ENCODE results near the gene TTF2. TPM values are rescaled to one million over a fixed set of nuclear protein-coding genes. Genes with fewer than 3 reads are reported as not detected.

TTF2 gene
- total and polyA plus RNA-seq, 2 experiments from 2014 or later, result 84.7 to 85.4 TPM

DNA sequence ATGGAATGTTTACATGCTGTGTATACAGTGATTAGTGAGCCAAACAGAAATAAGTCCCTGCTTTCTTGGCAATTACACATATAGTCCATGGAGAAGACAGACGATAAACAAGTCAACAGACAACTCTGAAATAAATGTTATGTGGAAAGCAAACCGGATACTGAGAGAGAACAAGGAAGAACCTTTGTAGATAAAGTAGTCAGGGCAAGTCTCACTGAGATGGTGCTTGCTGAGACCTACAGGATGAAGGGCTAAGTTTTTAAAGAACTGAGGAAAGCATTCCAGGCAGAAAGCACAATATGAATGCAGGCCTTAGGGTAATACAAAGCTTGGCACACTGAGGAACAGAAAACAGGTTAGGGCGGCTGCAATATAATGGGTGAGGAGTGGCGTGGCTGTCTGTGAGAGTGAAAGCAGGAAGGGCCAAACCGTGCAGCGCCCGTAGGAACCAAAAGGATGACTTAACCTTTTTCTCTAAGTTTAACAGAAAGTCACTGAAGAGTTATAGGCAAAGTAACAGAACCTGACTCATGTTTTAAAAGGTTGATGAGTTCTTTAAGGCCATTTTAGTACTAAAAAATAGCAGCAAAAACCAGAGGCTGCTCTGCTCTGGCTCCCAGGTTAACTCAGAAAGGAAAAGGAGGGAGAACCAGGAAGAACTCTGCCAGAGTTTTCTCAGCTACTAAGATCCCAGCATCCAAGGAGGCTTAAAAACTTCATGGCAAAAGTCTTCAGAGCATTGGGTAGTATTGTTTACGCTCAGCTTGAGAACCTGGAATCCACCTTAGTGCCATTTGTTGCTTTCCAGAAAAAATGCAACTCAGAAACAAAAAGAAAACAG, 8.7 kb upstream of the TTF2 start (continued):
- no peak for TF ChIP-seq JUNB (IDR thresholded peaks at IDR 0.05; ENCODE audit: unreplicated experiment)
- TF ChIP-seq, protein P1, sequence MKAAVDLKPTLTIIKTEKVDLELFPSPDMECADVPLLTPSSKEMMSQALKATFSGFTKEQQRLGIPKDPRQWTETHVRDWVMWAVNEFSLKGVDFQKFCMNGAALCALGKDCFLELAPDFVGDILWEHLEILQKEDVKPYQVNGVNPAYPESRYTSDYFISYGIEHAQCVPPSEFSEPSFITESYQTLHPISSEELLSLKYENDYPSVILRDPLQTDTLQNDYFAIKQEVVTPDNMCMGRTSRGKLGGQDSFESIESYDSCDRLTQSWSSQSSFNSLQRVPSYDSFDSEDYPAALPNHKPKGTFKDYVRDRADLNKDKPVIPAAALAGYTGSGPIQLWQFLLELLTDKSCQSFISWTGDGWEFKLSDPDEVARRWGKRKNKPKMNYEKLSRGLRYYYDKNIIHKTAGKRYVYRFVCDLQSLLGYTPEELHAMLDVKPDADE (IDR thresholded peaks at IDR 0.05), result no peak

DNA sequence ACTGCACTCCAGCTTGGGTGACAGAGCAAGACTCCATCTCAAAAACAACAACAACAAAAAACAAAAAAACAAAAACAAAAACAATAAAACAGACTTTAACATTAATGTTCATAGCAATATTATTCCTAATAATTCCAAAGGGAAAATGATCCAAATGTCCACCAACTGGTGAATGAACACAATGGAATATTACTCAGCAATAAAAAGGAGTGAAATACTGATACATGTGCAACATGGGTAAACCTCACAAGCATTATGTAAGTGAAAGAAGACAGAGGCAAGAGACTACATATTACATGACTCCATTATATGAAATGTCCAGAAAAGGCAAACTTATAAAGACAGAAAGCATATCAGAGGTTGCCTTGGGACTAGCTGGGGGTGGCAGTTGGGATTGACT, 6.1 kb upstream of the TTF2 start:
- Histone ChIP-seq H3K79me2 (replicated peaks; ENCODE audit: insufficient read depth) (no peaks in the 10 kb centered on the region; the same call in 1 of the 2 replicates), H3K4me1 (ENCODE audit: insufficient read depth) (peaks cover 8% of the 10 kb centered on the region; the same call in 1 of the 2 replicates), H3K36me3 (ENCODE audit: insufficient read depth) (no peaks in the 10 kb centered on the region), H3K9me2 (ENCODE audit: insufficient read depth) (no peaks in the 10 kb centered on the region), H3F3A (replicated peaks; ENCODE audit: low read depth) (0 out of 2 replicates have a peak, but pooled peaks cover 3% of the 10 kb centered on the region), H4K20me1 (replicated peaks; ENCODE audit: insufficient read depth) (no peaks in the 10 kb centered on the region), H3K4me3 (no peak overlapping the region), H3K27ac (ENCODE audit: low read depth) (no peak overlapping the region), H3K4me2 (no peak overlapping the region), H2AFZ (no peak overlapping the region), H3K27me3 (ENCODE audit: insufficient read depth) (no peaks in the 10 kb centered on the region)
- DNase-seq (ENCODE audit: low spot score) (no peak), ATAC-seq (no peak)
- Mint-ChIP-seq H3K4me1 (peaks cover 6% of the 10 kb centered on the region; the same call in 2 of the 3 replicates), H3K4me3 (no peak overlapping the region), H3K36me3 (ENCODE audit: low read depth) (peaks cover 8% of the 10 kb centered on the region; the same call in 1 of the 3 replicates), H3K27me3 (ENCODE audit: insufficient read depth, low read depth, poor library complexity) (no peaks in the 10 kb centered on the region), H3K27ac (no peak overlapping the region), H3K9me3 (no peaks in the 10 kb centered on the region)
- no peak for TF ChIP-seq ZNF331 (CRISPR knock-in tag; IDR thresholded peaks at IDR 0.05; ENCODE audit: low read depth)
- TF ChIP-seq, protein P2, sequence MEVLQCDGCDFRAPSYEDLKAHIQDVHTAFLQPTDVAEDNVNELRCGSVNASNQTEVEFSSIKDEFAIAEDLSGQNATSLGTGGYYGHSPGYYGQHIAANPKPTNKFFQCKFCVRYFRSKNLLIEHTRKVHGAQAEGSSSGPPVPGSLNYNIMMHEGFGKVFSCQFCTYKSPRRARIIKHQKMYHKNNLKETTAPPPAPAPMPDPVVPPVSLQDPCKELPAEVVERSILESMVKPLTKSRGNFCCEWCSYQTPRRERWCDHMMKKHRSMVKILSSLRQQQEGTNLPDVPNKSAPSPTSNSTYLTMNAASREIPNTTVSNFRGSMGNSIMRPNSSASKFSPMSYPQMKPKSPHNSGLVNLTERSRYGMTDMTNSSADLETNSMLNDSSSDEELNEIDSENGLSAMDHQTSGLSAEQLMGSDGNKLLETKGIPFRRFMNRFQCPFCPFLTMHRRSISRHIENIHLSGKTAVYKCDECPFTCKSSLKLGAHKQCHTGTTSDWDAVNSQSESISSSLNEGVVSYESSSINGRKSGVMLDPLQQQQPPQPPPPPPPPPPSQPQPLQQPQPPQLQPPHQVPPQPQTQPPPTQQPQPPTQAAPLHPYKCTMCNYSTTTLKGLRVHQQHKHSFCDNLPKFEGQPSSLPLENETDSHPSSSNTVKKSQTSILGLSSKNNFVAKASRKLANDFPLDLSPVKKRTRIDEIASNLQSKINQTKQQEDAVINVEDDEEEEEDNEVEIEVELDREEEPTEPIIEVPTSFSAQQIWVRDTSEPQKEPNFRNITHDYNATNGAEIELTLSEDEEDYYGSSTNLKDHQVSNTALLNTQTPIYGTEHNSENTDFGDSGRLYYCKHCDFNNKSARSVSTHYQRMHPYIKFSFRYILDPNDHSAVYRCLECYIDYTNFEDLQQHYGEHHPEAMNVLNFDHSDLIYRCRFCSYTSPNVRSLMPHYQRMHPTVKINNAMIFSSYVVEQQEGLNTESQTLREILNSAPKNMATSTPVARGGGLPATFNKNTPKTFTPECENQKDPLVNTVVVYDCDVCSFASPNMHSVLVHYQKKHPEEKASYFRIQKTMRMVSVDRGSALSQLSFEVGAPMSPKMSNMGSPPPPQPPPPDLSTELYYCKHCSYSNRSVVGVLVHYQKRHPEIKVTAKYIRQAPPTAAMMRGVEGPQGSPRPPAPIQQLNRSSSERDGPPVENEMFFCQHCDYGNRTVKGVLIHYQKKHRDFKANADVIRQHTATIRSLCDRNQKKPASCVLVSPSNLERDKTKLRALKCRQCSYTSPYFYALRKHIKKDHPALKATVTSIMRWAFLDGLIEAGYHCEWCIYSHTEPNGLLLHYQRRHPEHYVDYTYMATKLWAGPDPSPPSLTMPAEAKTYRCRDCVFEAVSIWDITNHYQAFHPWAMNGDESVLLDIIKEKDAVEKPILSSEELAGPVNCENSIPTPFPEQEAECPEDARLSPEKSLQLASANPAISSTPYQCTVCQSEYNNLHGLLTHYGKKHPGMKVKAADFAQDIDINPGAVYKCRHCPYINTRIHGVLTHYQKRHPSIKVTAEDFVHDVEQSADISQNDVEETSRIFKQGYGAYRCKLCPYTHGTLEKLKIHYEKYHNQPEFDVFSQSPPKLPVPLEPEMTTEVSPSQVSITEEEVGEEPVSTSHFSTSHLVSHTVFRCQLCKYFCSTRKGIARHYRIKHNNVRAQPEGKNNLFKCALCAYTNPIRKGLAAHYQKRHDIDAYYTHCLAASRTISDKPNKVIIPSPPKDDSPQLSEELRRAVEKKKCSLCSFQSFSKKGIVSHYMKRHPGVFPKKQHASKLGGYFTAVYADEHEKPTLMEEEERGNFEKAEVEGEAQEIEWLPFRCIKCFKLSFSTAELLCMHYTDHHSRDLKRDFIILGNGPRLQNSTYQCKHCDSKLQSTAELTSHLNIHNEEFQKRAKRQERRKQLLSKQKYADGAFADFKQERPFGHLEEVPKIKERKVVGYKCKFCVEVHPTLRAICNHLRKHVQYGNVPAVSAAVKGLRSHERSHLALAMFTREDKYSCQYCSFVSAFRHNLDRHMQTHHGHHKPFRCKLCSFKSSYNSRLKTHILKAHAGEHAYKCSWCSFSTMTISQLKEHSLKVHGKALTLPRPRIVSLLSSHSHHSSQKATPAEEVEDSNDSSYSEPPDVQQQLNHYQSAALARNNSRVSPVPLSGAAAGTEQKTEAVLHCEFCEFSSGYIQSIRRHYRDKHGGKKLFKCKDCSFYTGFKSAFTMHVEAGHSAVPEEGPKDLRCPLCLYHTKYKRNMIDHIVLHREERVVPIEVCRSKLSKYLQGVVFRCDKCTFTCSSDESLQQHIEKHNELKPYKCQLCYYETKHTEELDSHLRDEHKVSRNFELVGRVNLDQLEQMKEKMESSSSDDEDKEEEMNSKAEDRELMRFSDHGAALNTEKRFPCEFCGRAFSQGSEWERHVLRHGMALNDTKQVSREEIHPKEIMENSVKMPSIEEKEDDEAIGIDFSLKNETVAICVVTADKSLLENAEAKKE (CRISPR knock-in tag; IDR thresholded peaks at IDR 0.05), result no peak
